HCT116 (cell line): ENCODE results near the gene KDM3B. TPM values are rescaled to one million over a fixed set of nuclear protein-coding genes. Genes with fewer than 3 reads are reported as not detected.
A peak's percentile ranks its signal among the peaks of the same experiment; 100 is the strongest.

Source experiments
- ATAC-seq: fragments of 200-7000 bp; cut with Tn5 transposase; 2 replicates; pipeline ENCODE4 v1.9.1; 2020; ENCODE audit warnings: mild to moderate bottlenecking, moderate library complexity
- BruUV-seq: library from RNA; stranded (reverse); fragments of 400-500 nt; replicated peaks from 2 replicates; lab custom pipeline; 2021; lab: Mats Ljungman, UMichigan
- CTCF ChIA-PET: fragments of 300-600 bp; sonication (Branson Sonifier 250); formaldehyde crosslinking; loops from one replicate; lab custom pipeline; 2021; ENCODE audit warnings: antibody characterized with exemption; lab: Charles Lee
- POLR2A ChIA-PET: fragments of 300-600, 350-600 bp; sonication (Branson Sonifier 250); formaldehyde crosslinking; loops from one replicate; lab custom pipeline; 2021; ENCODE audit warnings: antibody characterized with exemption; lab: Charles Lee
- RAD21 ChIA-PET, 2 experiments: fragments of 300-600 bp; sonication (Branson Sonifier 250); formaldehyde crosslinking; loops; one replicate each; lab custom pipeline; 2023; ENCODE audit warnings: low total read pairs in 2 of 2; ENCODE audit not compliant: uncharacterized antibody in 2 of 2, unreplicated experiment in 2 of 2, low non-redundant PET in 1 of 2; lab: Charles Lee
- DNase-seq: peaks from one replicate; pipeline ENCODE4 v3.0.0-alpha.2; 2010; ENCODE audit warnings: low read depth, low spot score
- H2AFZ ChIP-seq: fragments of 200-600 bp; shearing (Covaris generic), sonication (generic); 2 replicates; pipeline ENCODE4 v1.6.1; 2017; ENCODE audit warnings: low read depth, mixed run types, mixed read lengths, antibody characterized with exemption, low read length; ENCODE audit not compliant: poor library complexity, severe bottlenecking
- H3K27ac ChIP-seq: 2 replicates; pipeline ENCODE4 v1.5.1; 2012; ENCODE audit warnings: low read depth, low read length
- H3K27me3 ChIP-seq: fragments of 200-600 bp; sonication (generic); 2 replicates; pipeline ENCODE4 v1.6.1; 2016; ENCODE audit warnings: mixed run types, low read length, mixed read lengths; ENCODE audit not compliant: insufficient read depth
- H3K36me3 ChIP-seq, 2 experiments: fragments of 200-500 bp in 1 of 2; fragments of 200-600 bp in 1 of 2; sonication (Bioruptor generic) in 1 of 2; sonication (generic) in 1 of 2; 2 replicates each; pipeline versions ENCODE4 v1.5.1 to v1.6.1; 2014 to 2016; ENCODE audit warnings: low read length in 2 of 2, inconsistent platforms in 1 of 2, mixed read lengths in 1 of 2, mixed run types in 1 of 2; ENCODE audit not compliant: insufficient read depth in 2 of 2, control insufficient read depth in 1 of 2
- H3K4me1 ChIP-seq, 2 experiments: fragments of 200-600 bp in 1 of 2; sonication (generic) in 1 of 2; 2 replicates each; pipeline versions ENCODE4 v1.5.1 to v1.6.1; 2012 to 2017; ENCODE audit warnings: low read length in 2 of 2, inconsistent platforms in 1 of 2, mild to moderate bottlenecking in 1 of 2, mixed read lengths in 1 of 2, mixed run types in 1 of 2, moderate library complexity in 1 of 2; ENCODE audit not compliant: insufficient read depth in 2 of 2, control insufficient read depth in 1 of 2
- H3K4me2 ChIP-seq: fragments of 200-600 bp; sonication (generic); 2 replicates; pipeline ENCODE4 v1.6.1; 2017; ENCODE audit warnings: mixed run types, low read length, mixed read lengths
- H3K4me3 ChIP-seq, 2 experiments: fragments of 200-600 bp in 1 of 2; sonication (generic) in 1 of 2; replicated peaks in 1 of 2; 2 replicates each; pipeline ENCODE4 v1.5.1; 2011 to 2016; ENCODE audit warnings: low read length in 2 of 2, control low read depth in 1 of 2, low read depth in 1 of 2, mild to moderate bottlenecking in 1 of 2, mixed read lengths in 1 of 2, mixed run types in 1 of 2
- H3K79me2 ChIP-seq: fragments of 200-600 bp; sonication (generic); 2 replicates; pipeline ENCODE4 v1.6.1; 2017; ENCODE audit warnings: mild to moderate bottlenecking, mixed run types, low read length, moderate library complexity, mixed read lengths; ENCODE audit not compliant: insufficient read depth
- H3K9ac ChIP-seq: fragments of 200-600 bp; sonication (generic); 2 replicates; pipeline ENCODE4 v1.6.1; 2016; ENCODE audit warnings: low read length, mixed read lengths
- H3K9me2 ChIP-seq: fragments of 200-600 bp; sonication (generic), shearing (Covaris generic); 2 replicates; pipeline ENCODE4 v1.6.1; 2017; ENCODE audit warnings: mixed run types, mild to moderate bottlenecking, moderate library complexity; ENCODE audit not compliant: insufficient read depth
- H3K9me3 ChIP-seq, 2 experiments: fragments of 200-500 bp in 1 of 2; fragments of 200-600 bp in 1 of 2; sonication (Bioruptor generic) in 1 of 2; sonication (generic) in 1 of 2; 2 replicates each; pipeline ENCODE4 v1.6.1; 2014 to 2017; ENCODE audit warnings: low read length in 2 of 2, mixed read lengths in 2 of 2, inconsistent platforms in 1 of 2, low read depth in 1 of 2, mild to moderate bottlenecking in 1 of 2, mixed run types in 1 of 2, moderate library complexity in 1 of 2; ENCODE audit not compliant: control insufficient read depth in 1 of 2, insufficient read depth in 1 of 2
- H4K20me1 ChIP-seq: fragments of 200-600 bp; sonication (generic), shearing (Covaris generic); 2 replicates; pipeline ENCODE4 v1.6.1; 2017; ENCODE audit warnings: mixed run types, mild to moderate bottlenecking, moderate library complexity; ENCODE audit not compliant: insufficient read depth
- CBX3 ChIP-seq: IDR thresholded peaks from 2 replicates; pipeline ENCODE4 v1.6.1; 2012; ENCODE audit warnings: low read depth
- CEBPB ChIP-seq: IDR thresholded peaks from 2 replicates; pipeline ENCODE4 v1.6.1; 2012; ENCODE audit warnings: low read depth
- EGR1 ChIP-seq: IDR thresholded peaks from 2 replicates; pipeline ENCODE4 v1.6.1; 2012; ENCODE audit warnings: low read depth
- ELF1 ChIP-seq: IDR thresholded peaks from 2 replicates; pipeline ENCODE4 v1.6.1; 2012; ENCODE audit warnings: low read depth, borderline replicate concordance
- FOSL1 ChIP-seq: IDR thresholded peaks from 2 replicates; pipeline ENCODE4 v1.6.1; 2012; ENCODE audit warnings: low read depth
- JUND ChIP-seq: IDR thresholded peaks from 2 replicates; pipeline ENCODE4 v1.6.1; 2012
- POLR2A ChIP-seq: IDR thresholded peaks from 2 replicates; pipeline ENCODE4 v1.7.0; 2011; ENCODE audit warnings: borderline replicate concordance; ENCODE audit not compliant: insufficient read depth, insufficient read length; ENCODE audit errors: extremely low read depth
- POLR2AphosphoS5 ChIP-seq: IDR thresholded peaks from 2 replicates; pipeline ENCODE4 v1.6.1; 2011; ENCODE audit warnings: mild to moderate bottlenecking, low read depth, low read length, moderate library complexity
- RAD21 ChIP-seq: IDR thresholded peaks from 2 replicates; pipeline ENCODE4 v1.6.1; 2012; ENCODE audit warnings: low read depth, mild to moderate bottlenecking
- SIN3A ChIP-seq: IDR thresholded peaks from 2 replicates; pipeline ENCODE4 v1.6.1; 2012; ENCODE audit warnings: low read depth
- SP1 ChIP-seq: IDR thresholded peaks from 2 replicates; pipeline ENCODE4 v1.6.1; 2012; ENCODE audit warnings: low read depth
- SRF ChIP-seq: IDR thresholded peaks from 2 replicates; pipeline ENCODE4 v1.6.1; 2012; ENCODE audit warnings: low read depth
- TCF7L2 ChIP-seq: IDR thresholded peaks from 2 replicates; pipeline ENCODE4 v1.7.0; 2011; ENCODE audit warnings: borderline replicate concordance, inconsistent platforms; ENCODE audit not compliant: insufficient read depth, insufficient read length; ENCODE audit errors: extremely low read depth
- YY1 ChIP-seq: IDR thresholded peaks from 2 replicates; pipeline ENCODE4 v1.6.1; 2011; ENCODE audit warnings: low read length, low read depth, moderate library complexity, mild to moderate bottlenecking; ENCODE audit not compliant: insufficient replicate concordance; ENCODE audit errors: extremely low read depth
- ZFX ChIP-seq: fragments of 450-650 bp; IDR thresholded peaks from 2 replicates; pipeline ENCODE4 v1.6.1; 2017
- intact Hi-C: fragments of 100-400 bp; cut with micrococcal nuclease; formaldehyde crosslinking; loops from 2 replicates; pipeline ENCODE4 v1.10.0; 2022
- total RNA-seq: library from RNA; stranded (reverse); gene quantifications from one replicate; pipeline ENCODE4 v1.2.1, GENCODE V29; 2021; ENCODE audit not compliant: unreplicated experiment
- TF ChIP-seq, protein P1 (sequence below), 3 experiments: fragments of 200-600 bp in 1 of 3; sonication (generic) in 1 of 3; IDR thresholded peaks in 2 of 3; conservative IDR thresholded peaks in 1 of 3; 2 replicates each; pipeline ENCODE4 v1.5.1; 2012 to 2017; ENCODE audit warnings: low read depth in 2 of 3, low read length in 2 of 3, antibody characterized with exemption in 1 of 3, borderline replicate concordance in 1 of 3, control low read depth in 1 of 3, mild to moderate bottlenecking in 1 of 3, mixed read lengths in 1 of 3, mixed run types in 1 of 3, moderate library complexity in 1 of 3; ENCODE audit not compliant: insufficient read depth in 1 of 3
- TF ChIP-seq, protein P2 (sequence below): IDR thresholded peaks from 2 replicates; pipeline ENCODE4 v1.6.1; 2011; ENCODE audit warnings: mild to moderate bottlenecking, low read length, moderate library complexity; ENCODE audit not compliant: insufficient replicate concordance; ENCODE audit errors: extremely low read depth
- TF ChIP-seq, protein P3 (sequence below): IDR thresholded peaks from 2 replicates; pipeline ENCODE4 v1.6.1; 2012; ENCODE audit warnings: low read depth
- TF ChIP-seq, protein P4 (sequence below): IDR thresholded peaks from 2 replicates; pipeline ENCODE4 v1.6.1; 2012

Gene KDM3B
- total RNA-seq, 1 experiment from 2014 or later: 65.1 TPM

DNA sequence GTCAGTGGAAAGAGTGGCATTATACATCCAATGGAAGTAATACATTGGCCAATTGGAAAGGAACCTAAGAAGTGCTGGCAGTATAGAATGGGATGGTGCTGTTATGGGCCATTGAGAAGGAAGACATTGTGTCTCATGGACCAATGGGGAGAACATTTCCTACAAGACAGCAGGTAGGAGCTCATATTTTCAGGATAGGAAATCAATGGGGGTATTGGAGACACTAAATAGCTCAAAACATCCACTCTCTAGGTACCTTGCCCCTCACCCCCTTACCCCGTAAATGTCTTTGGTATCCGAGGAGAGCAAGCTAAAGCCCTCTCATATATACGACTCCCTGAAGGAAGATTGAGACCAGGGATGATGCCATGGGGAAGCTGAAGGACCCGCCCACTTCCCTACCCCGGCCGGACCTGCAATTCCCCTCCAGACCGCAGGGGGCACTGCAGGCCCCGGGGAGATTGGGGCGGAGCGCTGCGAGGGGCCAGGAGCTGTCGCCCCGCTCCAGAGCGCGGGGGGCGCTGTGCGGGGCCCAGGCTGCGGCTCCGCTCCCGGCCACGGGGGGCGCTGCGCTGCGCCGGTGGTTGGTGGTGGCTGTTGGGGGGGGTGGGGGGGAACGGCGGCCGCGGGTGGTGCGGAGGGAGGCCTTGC, at the start of gene KDM3B (continued):
- TF ChIP-seq, protein P1, sequence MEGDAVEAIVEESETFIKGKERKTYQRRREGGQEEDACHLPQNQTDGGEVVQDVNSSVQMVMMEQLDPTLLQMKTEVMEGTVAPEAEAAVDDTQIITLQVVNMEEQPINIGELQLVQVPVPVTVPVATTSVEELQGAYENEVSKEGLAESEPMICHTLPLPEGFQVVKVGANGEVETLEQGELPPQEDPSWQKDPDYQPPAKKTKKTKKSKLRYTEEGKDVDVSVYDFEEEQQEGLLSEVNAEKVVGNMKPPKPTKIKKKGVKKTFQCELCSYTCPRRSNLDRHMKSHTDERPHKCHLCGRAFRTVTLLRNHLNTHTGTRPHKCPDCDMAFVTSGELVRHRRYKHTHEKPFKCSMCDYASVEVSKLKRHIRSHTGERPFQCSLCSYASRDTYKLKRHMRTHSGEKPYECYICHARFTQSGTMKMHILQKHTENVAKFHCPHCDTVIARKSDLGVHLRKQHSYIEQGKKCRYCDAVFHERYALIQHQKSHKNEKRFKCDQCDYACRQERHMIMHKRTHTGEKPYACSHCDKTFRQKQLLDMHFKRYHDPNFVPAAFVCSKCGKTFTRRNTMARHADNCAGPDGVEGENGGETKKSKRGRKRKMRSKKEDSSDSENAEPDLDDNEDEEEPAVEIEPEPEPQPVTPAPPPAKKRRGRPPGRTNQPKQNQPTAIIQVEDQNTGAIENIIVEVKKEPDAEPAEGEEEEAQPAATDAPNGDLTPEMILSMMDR (IDR thresholded peaks at IDR 0.05 in 2 of 3, conservative IDR thresholded peaks at IDR 0.05 in 1 of 3; ENCODE audit: borderline replicate concordance in 1 of 3, insufficient read depth in 1 of 3, low read depth in 2 of 3, low read length in 2 of 3): peak; percentile 99 to 100 (median 99)
- TF ChIP-seq, protein P2, sequence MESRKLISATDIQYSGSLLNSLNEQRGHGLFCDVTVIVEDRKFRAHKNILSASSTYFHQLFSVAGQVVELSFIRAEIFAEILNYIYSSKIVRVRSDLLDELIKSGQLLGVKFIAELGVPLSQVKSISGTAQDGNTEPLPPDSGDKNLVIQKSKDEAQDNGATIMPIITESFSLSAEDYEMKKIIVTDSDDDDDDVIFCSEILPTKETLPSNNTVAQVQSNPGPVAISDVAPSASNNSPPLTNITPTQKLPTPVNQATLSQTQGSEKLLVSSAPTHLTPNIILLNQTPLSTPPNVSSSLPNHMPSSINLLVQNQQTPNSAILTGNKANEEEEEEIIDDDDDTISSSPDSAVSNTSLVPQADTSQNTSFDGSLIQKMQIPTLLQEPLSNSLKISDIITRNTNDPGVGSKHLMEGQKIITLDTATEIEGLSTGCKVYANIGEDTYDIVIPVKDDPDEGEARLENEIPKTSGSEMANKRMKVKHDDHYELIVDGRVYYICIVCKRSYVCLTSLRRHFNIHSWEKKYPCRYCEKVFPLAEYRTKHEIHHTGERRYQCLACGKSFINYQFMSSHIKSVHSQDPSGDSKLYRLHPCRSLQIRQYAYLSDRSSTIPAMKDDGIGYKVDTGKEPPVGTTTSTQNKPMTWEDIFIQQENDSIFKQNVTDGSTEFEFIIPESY: peak; percentile 56
- TF ChIP-seq POLR2A (no peak), RAD21 (0 out of 2 replicates have a peak, but pooled peaks have one; percentile 31), SIN3A (no peak), CBX3 (peak; percentile 100), SP1 (peak; percentile 56), EGR1 (no peak), POLR2AphosphoS5 (peak; percentile 69), CEBPB (no peak)

DNA sequence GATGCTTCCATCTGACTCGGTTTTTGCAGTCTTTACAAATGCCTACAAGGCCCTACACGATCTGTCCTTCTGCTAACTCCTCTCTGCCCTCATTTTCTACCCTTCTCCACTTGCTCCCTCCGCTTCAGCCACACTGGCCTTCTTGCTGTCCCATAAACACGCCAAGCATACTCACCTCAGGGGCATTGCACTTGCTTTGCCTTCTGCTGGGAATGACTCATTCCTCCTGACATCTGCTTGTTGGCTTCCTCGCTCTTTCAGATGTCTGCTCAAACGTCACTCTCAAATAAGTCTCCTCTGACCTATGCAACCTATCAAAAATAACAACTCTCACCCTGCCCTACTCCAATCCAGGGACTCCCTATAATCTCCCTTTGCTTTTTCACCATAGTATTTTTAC, 49.1 kb upstream of the KDM3B start:
- no peaks in the 10 kb centered on the region for H3K9me2 ChIP-seq
- peaks cover 0 to 11% of the 10 kb centered on the region in 2 experiments; a peak in 1 of 4 replicates for H3K4me1 ChIP-seq
- H3K27me3 ChIP-seq: no peaks in the 10 kb centered on the region
- no peak overlapping the region for H3K4me2 ChIP-seq
- ATAC-seq: 0 out of 2 replicates have a peak, but pooled peaks have one; percentile 44
- H3K9me3 ChIP-seq: no peaks in the 10 kb centered on the region
- no peaks in the 10 kb centered on the region for H3K36me3 ChIP-seq
- BruUV-seq: no TSS peak
- ChIA-PET RAD21 (no interaction called here), CTCF (no interaction called here), POLR2A (no interaction called here)
- H3K4me3 ChIP-seq: no peak overlapping the region
- no peak overlapping the region for H2AFZ ChIP-seq
- no peak overlapping the region for H3K9ac ChIP-seq
- H4K20me1 ChIP-seq: no peaks in the 10 kb centered on the region
- no peak overlapping the region for H3K27ac ChIP-seq
- TF ChIP-seq POLR2AphosphoS5 (no peak), YY1 (no peak), SRF (no peak), SIN3A (no peak), SP1 (no peak), JUND (no peak), TCF7L2 (no peak), FOSL1 (no peak), ZFX (no peak), ELF1 (no peak)
- TF ChIP-seq, protein P3, sequence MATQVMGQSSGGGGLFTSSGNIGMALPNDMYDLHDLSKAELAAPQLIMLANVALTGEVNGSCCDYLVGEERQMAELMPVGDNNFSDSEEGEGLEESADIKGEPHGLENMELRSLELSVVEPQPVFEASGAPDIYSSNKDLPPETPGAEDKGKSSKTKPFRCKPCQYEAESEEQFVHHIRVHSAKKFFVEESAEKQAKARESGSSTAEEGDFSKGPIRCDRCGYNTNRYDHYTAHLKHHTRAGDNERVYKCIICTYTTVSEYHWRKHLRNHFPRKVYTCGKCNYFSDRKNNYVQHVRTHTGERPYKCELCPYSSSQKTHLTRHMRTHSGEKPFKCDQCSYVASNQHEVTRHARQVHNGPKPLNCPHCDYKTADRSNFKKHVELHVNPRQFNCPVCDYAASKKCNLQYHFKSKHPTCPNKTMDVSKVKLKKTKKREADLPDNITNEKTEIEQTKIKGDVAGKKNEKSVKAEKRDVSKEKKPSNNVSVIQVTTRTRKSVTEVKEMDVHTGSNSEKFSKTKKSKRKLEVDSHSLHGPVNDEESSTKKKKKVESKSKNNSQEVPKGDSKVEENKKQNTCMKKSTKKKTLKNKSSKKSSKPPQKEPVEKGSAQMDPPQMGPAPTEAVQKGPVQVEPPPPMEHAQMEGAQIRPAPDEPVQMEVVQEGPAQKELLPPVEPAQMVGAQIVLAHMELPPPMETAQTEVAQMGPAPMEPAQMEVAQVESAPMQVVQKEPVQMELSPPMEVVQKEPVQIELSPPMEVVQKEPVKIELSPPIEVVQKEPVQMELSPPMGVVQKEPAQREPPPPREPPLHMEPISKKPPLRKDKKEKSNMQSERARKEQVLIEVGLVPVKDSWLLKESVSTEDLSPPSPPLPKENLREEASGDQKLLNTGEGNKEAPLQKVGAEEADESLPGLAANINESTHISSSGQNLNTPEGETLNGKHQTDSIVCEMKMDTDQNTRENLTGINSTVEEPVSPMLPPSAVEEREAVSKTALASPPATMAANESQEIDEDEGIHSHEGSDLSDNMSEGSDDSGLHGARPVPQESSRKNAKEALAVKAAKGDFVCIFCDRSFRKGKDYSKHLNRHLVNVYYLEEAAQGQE: no peak
- TF ChIP-seq, protein P4, sequence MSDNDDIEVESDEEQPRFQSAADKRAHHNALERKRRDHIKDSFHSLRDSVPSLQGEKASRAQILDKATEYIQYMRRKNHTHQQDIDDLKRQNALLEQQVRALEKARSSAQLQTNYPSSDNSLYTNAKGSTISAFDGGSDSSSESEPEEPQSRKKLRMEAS: no peak
- H3K79me2 ChIP-seq: no peaks in the 10 kb centered on the region
- no peak for DNase-seq
- intact Hi-C loops: no loop called here
